ENCODE results near the gene PPFIBP2.

GRCh38 chr11:7675631-7676030 is 161.8 kb downstream of the PPFIBP2 start:
- no peak for TF ChIP-seq CTCF (IDR thresholded peaks at IDR 0.05)
- no peak for TF ChIP-seq POLR2A (IDR thresholded peaks at IDR 0.05)
- TF ChIP-seq POLR2AphosphoS5 (IDR thresholded peaks at IDR 0.05), result no peak
